Embryonic facial prominence (tissue), 1 donor: ENCODE measurements around the gene C5orf24.
"Not testable (repeated sequence)": the region's sequence is repeated elsewhere in the genome, so short reads cannot be mapped to it uniquely, and the experiment has no call there.

Source experiments
- DNase-seq: peaks from one replicate; pipeline ENCODE4 v3.0.0-alpha.2; 2016; ENCODE audit errors: extremely low spot score

The C5orf24 gene

DNA sequence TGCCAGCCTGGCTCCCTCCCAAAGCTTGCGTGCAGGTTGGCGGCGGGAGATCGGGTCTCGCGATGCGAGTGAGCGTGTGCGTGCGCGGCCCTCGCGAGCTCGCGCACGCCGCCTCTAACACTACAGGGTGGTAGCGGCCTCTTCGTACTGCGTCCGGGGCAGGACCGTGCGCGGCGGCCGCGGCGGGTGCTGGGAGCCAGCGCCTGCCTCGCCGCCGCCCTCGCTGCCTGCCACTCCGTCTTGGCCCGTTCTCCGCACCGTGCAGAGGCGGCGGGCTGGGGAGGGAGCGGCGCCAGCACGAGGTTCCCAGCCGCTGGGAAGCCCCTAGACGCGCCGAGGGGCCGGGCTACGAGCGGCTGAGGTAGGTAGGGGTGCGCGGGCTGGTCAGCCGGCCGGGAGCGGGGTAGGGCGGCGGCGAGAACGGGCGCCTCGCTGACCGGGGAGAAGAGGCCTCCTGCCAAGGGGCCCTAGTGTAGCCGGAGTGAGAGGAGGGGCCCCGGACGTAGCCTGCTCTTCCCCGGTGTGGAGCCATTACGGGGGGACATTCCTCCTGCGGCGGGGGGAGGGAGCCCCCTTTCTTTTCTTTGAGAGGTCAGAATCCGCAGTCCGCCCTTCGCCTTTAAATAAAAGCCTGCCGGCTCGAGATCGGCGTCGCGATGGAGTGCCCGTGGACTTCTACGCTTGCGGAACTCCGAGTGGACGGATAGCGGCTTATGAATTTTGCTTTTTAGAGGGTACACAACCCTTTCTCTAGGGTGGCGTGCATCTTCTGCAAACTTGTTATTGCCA lies at the start of gene C5orf24:
TSS of gene C5orf24 (plus strand) at position 117 of the 789 bp plus-strand sequence. CDS start 8,933 bp downstream, outside the sequence.
- DNase-seq: peak; percentile 89

DNA sequence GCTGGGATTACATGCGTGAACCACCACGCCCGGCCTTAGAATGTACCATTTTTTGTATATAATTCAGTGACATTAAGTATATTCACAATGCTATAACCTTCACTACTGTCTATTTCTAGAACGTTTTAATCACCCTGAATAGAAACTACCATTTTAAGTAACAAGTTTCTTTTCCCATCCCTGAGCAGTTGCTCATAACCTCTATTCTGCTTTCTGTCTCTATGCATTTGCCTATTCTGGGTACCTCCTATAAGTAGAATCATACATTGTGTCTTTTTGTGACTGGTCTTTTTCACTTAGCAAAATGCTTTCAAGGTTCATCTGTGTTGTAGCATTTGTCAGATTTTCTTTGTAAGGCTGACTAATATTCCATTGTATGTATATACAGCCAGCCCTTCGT lies 47.3 kb upstream of the C5orf24 start:
- no peak for DNase-seq

GRCh38 chr5:134803821-134804220 lies 41.9 kb upstream of the C5orf24 start:
- DNase-seq: no peak

DNA sequence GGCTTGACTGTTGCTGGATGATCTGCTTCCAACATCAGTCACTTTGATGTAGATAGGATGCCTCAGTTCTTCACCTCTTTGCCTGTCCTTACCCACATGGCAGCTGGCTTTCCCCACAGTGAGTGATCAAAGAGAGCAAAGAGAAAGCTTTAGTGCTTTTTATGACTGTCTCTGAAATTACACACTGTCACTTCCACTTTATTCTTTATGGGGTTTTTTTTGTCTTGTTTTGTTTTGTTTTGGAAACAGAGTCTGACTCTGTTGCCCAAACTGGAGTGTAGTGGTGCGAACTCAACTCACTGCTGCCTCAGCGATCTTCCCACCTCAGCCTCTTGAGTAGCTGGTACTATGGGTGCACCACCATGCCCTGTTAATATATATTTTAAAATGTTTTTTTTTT lies 32.4 kb upstream of the C5orf24 start:
- no peak for DNase-seq

GRCh38 chr5:134813827-134814226 lies 31.9 kb upstream of the C5orf24 start:
- no peak for DNase-seq

- no peak for DNase-seq
These were observed 28.8 kb upstream of the C5orf24 start for GRCh38 chr5:134817006-134817405.

- no peak for DNase-seq
These were observed 27.0 kb upstream of the C5orf24 start for GRCh38 chr5:134818776-134819175.

DNA sequence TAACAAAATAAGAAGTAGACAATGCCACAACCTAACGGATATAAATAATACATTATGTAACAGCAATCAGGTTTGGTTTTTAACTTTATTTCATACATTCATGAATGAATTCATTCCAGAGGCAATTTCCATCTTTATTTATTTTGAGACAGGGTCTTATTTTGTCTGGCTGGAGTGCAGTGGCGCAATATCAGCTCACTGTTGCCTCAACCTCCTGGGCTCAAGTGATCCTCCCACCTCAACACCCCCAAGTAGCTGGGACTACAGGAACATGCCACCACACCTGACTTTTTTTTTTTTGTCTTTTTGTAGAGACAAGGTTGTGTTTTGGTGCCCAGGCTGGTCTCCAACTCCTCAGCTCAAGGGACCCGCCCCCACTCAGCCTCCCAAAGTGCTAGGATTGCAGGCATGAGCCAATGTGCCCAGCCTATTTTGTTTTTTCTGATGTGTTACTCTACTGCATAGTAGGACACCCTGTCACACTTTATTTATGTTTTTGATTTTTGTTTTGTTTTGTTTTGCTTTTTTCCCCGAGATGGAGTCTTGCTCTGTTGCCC lies 26.3 kb upstream of the C5orf24 start:
- no peak for DNase-seq

GRCh38 chr5:134821841-134822240 lies 23.9 kb upstream of the C5orf24 start:
- DNase-seq: no peak

- DNase-seq: no peak
These were observed 21.1 kb upstream of the C5orf24 start for GRCh38 chr5:134824681-134825080.

GRCh38 chr5:134825212-134825611 lies 20.6 kb upstream of the C5orf24 start:
- DNase-seq: no peak

- DNase-seq: no peak
These were observed 12.3 kb upstream of the C5orf24 start for GRCh38 chr5:134833340-134834032.

DNA sequence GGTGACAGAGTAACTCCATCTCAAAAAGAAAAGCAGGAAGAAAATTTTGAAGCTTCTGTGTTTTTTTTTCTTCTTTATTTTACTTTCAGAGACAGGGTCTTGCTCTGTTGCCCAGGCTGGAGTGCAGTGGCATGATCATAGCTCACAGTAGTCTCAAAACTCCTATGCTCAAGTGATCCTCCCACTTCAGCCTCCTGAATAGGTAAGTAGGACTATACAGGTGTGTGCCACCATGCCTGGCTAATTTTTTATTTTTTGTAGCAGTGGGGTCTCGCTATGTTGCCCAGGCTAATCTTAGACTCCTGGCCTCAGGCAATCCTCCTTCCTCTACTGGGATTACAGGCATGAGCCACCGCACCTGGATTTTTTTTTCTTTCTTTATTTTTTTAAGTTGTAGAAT lies 10.1 kb upstream of the C5orf24 start:
- no peak for DNase-seq

DNA sequence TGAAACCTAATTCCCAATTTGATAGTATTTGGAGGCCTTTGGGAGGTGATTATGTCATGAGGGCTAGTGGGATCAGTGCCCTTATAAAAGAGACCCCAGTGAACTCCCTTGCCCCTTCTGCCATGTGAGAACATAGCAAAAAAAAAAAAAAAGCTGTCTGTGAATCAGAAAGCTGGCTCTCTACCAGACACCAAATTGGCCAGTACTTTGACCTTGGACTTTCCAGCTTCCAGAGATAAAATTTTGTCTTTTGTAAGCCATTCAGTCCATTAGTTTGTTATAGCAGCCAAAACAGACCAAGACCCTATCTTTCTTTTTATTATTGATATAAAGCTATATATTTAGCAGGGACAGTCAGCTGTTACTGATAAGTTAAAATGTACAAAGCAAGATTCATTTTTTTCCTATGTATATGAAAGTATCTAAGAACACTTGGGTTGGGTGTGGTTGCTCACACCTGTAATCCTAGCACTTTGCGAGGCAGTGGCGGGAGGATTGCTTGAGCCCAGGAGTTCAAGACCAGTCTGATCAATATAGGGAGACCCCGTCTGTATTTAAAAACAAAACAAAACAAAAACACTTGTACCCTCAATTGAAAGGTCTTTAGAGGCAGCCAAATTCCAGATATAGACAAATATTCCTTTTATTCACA lies 8.1 kb upstream of the C5orf24 start:
- no peak for DNase-seq

- not testable (repeated sequence) for DNase-seq
These were observed 7.4 kb upstream of the C5orf24 start for GRCh38 chr5:134838361-134838760.

- DNase-seq: no peak
These were observed 5.0 kb upstream of the C5orf24 start for GRCh38 chr5:134840811-134841210.

- no peak for DNase-seq
These were observed 1.5 kb upstream of the C5orf24 start for GRCh38 chr5:134844252-134844651.

DNA sequence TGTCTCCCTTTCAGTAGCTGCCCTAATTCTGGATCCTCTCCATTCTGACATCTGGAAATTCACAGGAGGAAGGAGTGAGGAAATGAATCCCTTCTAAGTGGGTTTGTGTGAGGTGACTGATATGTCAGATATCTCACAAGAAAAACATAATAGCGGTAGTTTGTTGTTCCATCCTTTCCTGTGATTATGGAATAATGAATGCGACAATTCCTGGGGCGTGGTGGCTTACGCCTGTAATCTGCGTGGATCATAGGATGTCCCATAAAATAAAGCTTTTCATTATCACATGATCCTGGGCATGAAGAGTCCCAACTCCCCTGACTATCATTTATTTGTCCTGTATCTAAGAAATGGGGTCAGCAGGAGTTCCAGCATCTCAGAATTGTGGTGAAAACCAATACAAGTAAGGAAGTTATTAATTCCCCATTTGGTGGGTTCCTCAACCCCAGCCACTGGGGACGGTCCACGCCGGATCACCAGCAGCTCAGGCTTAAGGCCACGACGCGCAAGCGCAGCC lies 375 bp upstream of the C5orf24 start:
- no peak for DNase-seq

DNA sequence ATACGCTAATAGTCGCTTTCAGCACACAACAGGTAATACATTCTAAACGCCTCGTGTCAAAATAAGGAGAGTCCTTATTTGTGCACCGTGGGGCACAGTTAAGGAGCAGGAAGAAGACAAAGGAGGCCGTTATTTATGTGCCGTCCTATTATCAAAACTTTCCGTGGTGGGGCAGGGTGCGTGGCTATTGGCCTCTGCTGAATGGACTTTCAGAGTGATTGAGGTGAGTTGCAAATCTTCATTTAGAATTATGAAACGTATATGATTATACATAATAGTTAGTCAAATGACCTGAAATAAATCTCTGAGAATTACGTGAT lies 833 bp downstream of the C5orf24 start:
- no peak for DNase-seq

DNA sequence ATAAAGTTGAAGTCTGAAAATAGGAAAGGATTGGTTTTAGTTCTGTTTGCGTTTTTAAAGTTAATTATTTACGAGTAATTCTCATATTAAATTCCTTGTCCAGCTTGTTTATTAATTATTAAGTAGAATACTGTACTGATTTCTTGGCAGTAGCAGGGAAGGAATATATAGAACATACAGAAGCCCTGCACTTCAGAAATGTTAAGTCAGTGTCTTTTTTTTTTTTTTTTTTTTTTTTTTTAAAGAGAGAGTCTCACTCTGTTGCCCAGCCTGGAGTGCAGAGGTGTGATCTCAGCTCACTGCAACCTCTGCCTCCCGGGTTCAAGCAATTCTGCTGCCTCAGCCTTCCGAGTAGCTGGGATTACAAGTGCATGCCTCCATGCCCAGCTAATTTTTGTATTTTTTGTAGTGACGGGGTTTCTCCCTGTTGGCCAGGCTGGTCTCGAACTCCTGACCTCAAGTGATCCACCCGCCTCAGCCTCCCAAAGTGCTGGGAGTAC lies 3.7 kb downstream of the C5orf24 start:
- not testable (repeated sequence) for DNase-seq

- DNase-seq: no peak
These were observed 5.6 kb downstream of the C5orf24 start for GRCh38 chr5:134851307-134851923.

DNA sequence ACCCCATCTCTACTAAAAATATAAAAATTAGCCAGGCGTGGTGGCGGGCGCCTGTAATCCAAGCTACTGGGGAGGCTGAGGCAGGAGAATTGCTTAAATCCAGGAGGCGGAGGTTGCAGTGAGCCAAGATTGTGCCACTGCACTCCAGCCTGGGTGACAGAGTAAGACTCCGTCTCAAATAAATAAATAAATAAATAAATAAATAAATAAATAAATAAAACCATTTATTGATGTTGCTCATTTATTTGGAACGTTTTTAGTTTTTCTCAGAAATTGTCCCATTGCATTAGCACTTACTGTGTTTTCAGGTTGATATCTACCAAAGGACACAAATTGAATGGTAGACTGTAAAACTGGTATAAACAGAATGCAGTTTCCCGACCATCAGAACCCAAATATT lies 10.7 kb downstream of the C5orf24 start:
- not testable (repeated sequence) for DNase-seq
